A673 (cell line): Measurements from ENCODE around the gene SELENOF. TPM values are rescaled to one million over a fixed set of nuclear protein-coding genes. Genes with fewer than 3 reads are reported as not detected.

Experiments
- BruUV-seq: library from RNA; stranded (reverse); fragments of 400-500 nt; replicated peaks from 2 replicates; lab custom pipeline; 2021; lab: Mats Ljungman, UMichigan
- CTCF ChIA-PET: fragments of 300-600 bp; sonication (Branson Sonifier 250); formaldehyde crosslinking; loops from one replicate; lab custom pipeline; 2022; ENCODE audit warnings: antibody characterized with exemption; lab: Charles Lee
- POLR2A ChIA-PET: fragments of 300-600 bp; sonication (Branson Sonifier 250); formaldehyde crosslinking; loops from one replicate; lab custom pipeline; 2022; ENCODE audit warnings: antibody characterized with exemption; ENCODE audit not compliant: low non-redundant PET; lab: Charles Lee
- DNase-seq: peaks from one replicate; pipeline ENCODE4 v3.0.0-alpha.2; 2015; ENCODE audit warnings: low spot score
- H3K27ac ChIP-seq: fragments of 200-600 bp; sonication (generic); 2 replicates; pipeline ENCODE4 v1.5.1; 2016; ENCODE audit warnings: mixed run types, low read depth, mild to moderate bottlenecking, mixed read lengths, antibody characterized with exemption, low read length; ENCODE audit not compliant: poor library complexity, severe bottlenecking
- H3K27me3 ChIP-seq: fragments of 200-600 bp; sonication (generic); replicated peaks from 2 replicates; pipeline ENCODE4 v1.6.1; 2017; ENCODE audit warnings: mixed run types, low read depth, mild to moderate bottlenecking, mixed read lengths, antibody characterized with exemption, low read length; ENCODE audit not compliant: insufficient read depth, poor library complexity
- H3K36me3 ChIP-seq: fragments of 200-600 bp; sonication (generic); 2 replicates; pipeline ENCODE4 v1.6.1; 2016; ENCODE audit warnings: mixed run types, mild to moderate bottlenecking, mixed read lengths, antibody characterized with exemption, low read length; ENCODE audit not compliant: insufficient read depth, poor library complexity, severe bottlenecking
- H3K4me1 ChIP-seq: fragments of 200-600 bp; sonication (generic); 2 replicates; pipeline ENCODE4 v1.6.1; 2017; ENCODE audit warnings: mixed run types, mild to moderate bottlenecking, mixed read lengths, antibody characterized with exemption, low read length; ENCODE audit not compliant: insufficient read depth, poor library complexity, severe bottlenecking
- H3K4me3 ChIP-seq: fragments of 200-600 bp; sonication (generic); 2 replicates; pipeline ENCODE4 v1.5.1; 2016; ENCODE audit warnings: low read depth, mixed run types, mild to moderate bottlenecking, mixed read lengths, low read length; ENCODE audit not compliant: poor library complexity, severe bottlenecking
- H3K9me3 ChIP-seq: fragments of 200-600 bp; sonication (generic); 2 replicates; pipeline ENCODE4 v1.6.1; 2016; ENCODE audit warnings: mixed run types, low read depth, mild to moderate bottlenecking, mixed read lengths, antibody characterized with exemption, low read length; ENCODE audit not compliant: poor library complexity, severe bottlenecking
- EZH2 ChIP-seq: fragments of 200-600 bp; sonication (generic); IDR thresholded peaks from 2 replicates; pipeline ENCODE4 v1.6.1; 2017; ENCODE audit warnings: borderline replicate concordance, low read depth, mild to moderate bottlenecking, mixed read lengths, antibody characterized with exemption, low read length; ENCODE audit not compliant: poor library complexity, severe bottlenecking
- intact Hi-C: fragments of 100-400 bp; cut with micrococcal nuclease; formaldehyde crosslinking; loops from one replicate; pipeline ENCODE4 v1.10.0; 2022; ENCODE audit not compliant: unreplicated experiment
- total RNA-seq: library from RNA; stranded (reverse); gene quantifications from 2 replicates; pipeline ENCODE4 v1.2.3, GENCODE V29; 2021
- TF ChIP-seq, protein P1 (sequence below): fragments of 300-800, 200-600 bp; sonication (generic); conservative IDR thresholded peaks from 2 replicates; pipeline ENCODE4 v1.5.1; 2017; ENCODE audit warnings: low read depth, mild to moderate bottlenecking, antibody characterized with exemption, low read length, moderate library complexity, mixed read lengths

SELENOF gene
- total RNA-seq, 1 experiment from 2014 or later, result 214 TPM

- BruUV-seq, result no TSS peak
- H3K27ac ChIP-seq, result no peak overlapping the region
- intact Hi-C loops, result no loop called here
- no peak overlapping the region for H3K4me3 ChIP-seq
- no peaks in the 10 kb centered on the region for H3K36me3 ChIP-seq
- no peaks in the 10 kb centered on the region for H3K9me3 ChIP-seq
- TF ChIP-seq, protein P1, sequence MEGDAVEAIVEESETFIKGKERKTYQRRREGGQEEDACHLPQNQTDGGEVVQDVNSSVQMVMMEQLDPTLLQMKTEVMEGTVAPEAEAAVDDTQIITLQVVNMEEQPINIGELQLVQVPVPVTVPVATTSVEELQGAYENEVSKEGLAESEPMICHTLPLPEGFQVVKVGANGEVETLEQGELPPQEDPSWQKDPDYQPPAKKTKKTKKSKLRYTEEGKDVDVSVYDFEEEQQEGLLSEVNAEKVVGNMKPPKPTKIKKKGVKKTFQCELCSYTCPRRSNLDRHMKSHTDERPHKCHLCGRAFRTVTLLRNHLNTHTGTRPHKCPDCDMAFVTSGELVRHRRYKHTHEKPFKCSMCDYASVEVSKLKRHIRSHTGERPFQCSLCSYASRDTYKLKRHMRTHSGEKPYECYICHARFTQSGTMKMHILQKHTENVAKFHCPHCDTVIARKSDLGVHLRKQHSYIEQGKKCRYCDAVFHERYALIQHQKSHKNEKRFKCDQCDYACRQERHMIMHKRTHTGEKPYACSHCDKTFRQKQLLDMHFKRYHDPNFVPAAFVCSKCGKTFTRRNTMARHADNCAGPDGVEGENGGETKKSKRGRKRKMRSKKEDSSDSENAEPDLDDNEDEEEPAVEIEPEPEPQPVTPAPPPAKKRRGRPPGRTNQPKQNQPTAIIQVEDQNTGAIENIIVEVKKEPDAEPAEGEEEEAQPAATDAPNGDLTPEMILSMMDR, result no peak
- no peak for TF ChIP-seq EZH2
- H3K4me1 ChIP-seq, result peaks cover 18% of the 10 kb centered on the region
- CTCF ChIA-PET, result no interaction called here
- no peaks in the 10 kb centered on the region for H3K27me3 ChIP-seq
- DNase-seq, result no peak
- POLR2A ChIA-PET, result no interaction called here
These were observed 65.3 kb downstream of the SELENOF start for GRCh38 chr1:86848654-86849053.

DNA sequence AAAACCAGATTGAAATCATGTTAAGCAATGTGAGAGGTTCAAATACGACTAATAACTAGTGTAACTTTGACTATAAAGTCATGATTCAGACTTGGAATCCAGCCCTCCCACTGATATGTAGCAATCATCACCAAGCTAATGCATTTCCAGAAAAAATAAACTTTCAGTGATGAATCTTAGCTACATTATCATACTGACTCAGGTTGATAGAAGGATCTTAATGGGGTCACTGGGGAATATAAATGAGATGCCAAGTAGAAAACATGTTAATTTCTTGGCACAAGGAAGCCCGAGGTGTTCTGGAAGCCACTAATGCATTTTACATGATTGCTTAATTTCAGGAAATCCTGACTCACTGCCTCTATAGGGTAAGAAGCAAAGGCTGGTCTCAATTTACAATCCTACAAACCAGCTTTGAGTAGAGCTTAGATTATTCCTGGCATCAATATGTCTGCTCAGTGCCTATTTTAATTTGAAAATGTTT lies 67.7 kb downstream of the SELENOF start:
- BruUV-seq, result no TSS peak
- TF ChIP-seq, protein P1, result no peak
- TF ChIP-seq EZH2, result no peak
- H3K4me1 ChIP-seq, result peaks cover 18% of the 10 kb centered on the region
- H3K9me3 ChIP-seq, result no peaks in the 10 kb centered on the region
- intact Hi-C loops, result no loop called here
- no peaks in the 10 kb centered on the region for H3K36me3 ChIP-seq
- CTCF ChIA-PET, result no interaction called here
- H3K27me3 ChIP-seq, result no peaks in the 10 kb centered on the region
- peak overlapping the region; percentile 34 for H3K27ac ChIP-seq
- H3K4me3 ChIP-seq, result no peak overlapping the region
- POLR2A ChIA-PET, result interaction anchor here (0.6 kb wide), 1 partner anchor 239 kb away, joined by 3 read pairs; no protein-coding TSS in a partner anchor
- peak; percentile 95 for DNase-seq

DNA sequence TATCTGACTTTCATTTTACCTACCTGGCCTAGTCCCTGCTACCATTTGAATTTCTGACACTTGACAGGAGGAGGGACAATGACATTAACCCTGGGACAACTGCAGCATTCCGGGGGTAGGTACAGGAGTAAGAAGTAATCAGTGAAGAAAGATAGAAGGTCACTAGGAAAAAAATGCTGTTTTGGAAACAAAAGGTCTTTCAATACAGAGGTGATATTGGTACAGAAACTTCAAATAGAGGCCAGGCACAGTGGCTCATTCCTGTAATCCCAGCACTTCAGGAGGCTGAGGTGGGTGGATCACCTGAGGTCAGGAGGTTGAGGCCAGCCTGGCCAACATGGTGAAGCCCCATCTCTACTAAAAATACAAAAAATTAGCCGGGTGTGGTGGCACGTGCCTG lies 68.4 kb downstream of the SELENOF start:
- POLR2A ChIA-PET, result interaction anchor here (0.6 kb wide), 1 partner anchor 240 kb away, joined by 3 read pairs; no protein-coding TSS in a partner anchor
- BruUV-seq, result no TSS peak
- no peaks in the 10 kb centered on the region for H3K27me3 ChIP-seq
- no peak for DNase-seq
- TF ChIP-seq, protein P1, result no peak
- no peak for TF ChIP-seq EZH2
- CTCF ChIA-PET, result no interaction called here
- H3K27ac ChIP-seq, result peak overlapping the region; percentile 34
- H3K4me3 ChIP-seq, result no peak overlapping the region
- no peaks in the 10 kb centered on the region for H3K9me3 ChIP-seq
- intact Hi-C loops, result no loop called here
- H3K36me3 ChIP-seq, result no peaks in the 10 kb centered on the region
- peaks cover 18% of the 10 kb centered on the region for H3K4me1 ChIP-seq
